SK-N-SH treated with all-trans-retinoic acid at 6 μM for 48 hours (cell line): ENCODE results near the gene ZSCAN10.

ENCODE experiments used
- ATAC-seq: fragments of 200-7000 bp; cut with Tn5 transposase; 3 replicates; pipeline ENCODE4 v1.9.1; 2020; ENCODE audit warnings: mild to moderate bottlenecking, moderate library complexity
- BACH2 ChIP-seq: fragments of 250-450 bp; sonication (Bioruptor Pico); IDR thresholded peaks from 2 replicates; pipeline ENCODE4 v1.9.0; 2021; ENCODE audit warnings: mild to moderate bottlenecking, borderline replicate concordance
- CREB5 ChIP-seq: fragments of 250-450 bp; sonication (Bioruptor Pico); IDR thresholded peaks from 2 replicates; pipeline ENCODE4 v1.5.1; 2020; ENCODE audit warnings: low read depth, mild to moderate bottlenecking, moderate library complexity
- CSDC2 ChIP-seq: fragments of 250-450 bp; sonication (Bioruptor Pico); IDR thresholded peaks from 2 replicates; pipeline ENCODE4 v1.5.0; 2020; ENCODE audit warnings: mild to moderate bottlenecking, moderate library complexity
- ESRRG ChIP-seq: fragments of 250-450 bp; sonication (Bioruptor Pico); IDR thresholded peaks from 2 replicates; pipeline ENCODE4 v1.6.1; 2021; ENCODE audit warnings: mild to moderate bottlenecking
- GLIS3 ChIP-seq: fragments of 250-450 bp; sonication (Bioruptor Pico); IDR thresholded peaks from 2 replicates; pipeline ENCODE4 v1.5.0; 2020; ENCODE audit warnings: mild to moderate bottlenecking, moderate library complexity
- ISL1 ChIP-seq: fragments of 250-450 bp; sonication (Bioruptor Pico); IDR thresholded peaks from 2 replicates; pipeline ENCODE4 v2.1.2; 2022; ENCODE audit warnings: mild to moderate bottlenecking, moderate library complexity
- OSR1 ChIP-seq: fragments of 250-450 bp; sonication (Bioruptor Pico); IDR thresholded peaks from 2 replicates; pipeline ENCODE4 v1.8.0; 2022; ENCODE audit warnings: moderate library complexity, mild to moderate bottlenecking, inconsistent platforms
- PATZ1 ChIP-seq: fragments of 250-450 bp; sonication (Bioruptor Pico); IDR thresholded peaks from 2 replicates; pipeline ENCODE4 v1.8.0; 2020; ENCODE audit warnings: mild to moderate bottlenecking, moderate library complexity, borderline replicate concordance
- POU6F1 ChIP-seq: fragments of 250-450 bp; sonication (Bioruptor Pico); IDR thresholded peaks from 2 replicates; pipeline ENCODE4 v1.8.0; 2021; ENCODE audit warnings: low read depth, mild to moderate bottlenecking, moderate library complexity, borderline replicate concordance
- RARB ChIP-seq: fragments of 250-450 bp; sonication (Bioruptor Pico); IDR thresholded peaks from 2 replicates; pipeline ENCODE4 v1.8.0; 2021; ENCODE audit warnings: mild to moderate bottlenecking, moderate library complexity
- SNAI2 ChIP-seq: fragments of 250-450 bp; sonication (Bioruptor Pico); IDR thresholded peaks from 2 replicates; pipeline ENCODE4 v1.5.0; 2020; ENCODE audit warnings: mild to moderate bottlenecking, moderate library complexity
- TCF4 ChIP-seq: fragments of 250-450 bp; sonication (Bioruptor Pico); IDR thresholded peaks from 2 replicates; pipeline ENCODE4 v1.8.0; 2021; ENCODE audit warnings: mild to moderate bottlenecking, moderate library complexity, borderline replicate concordance
- TOX ChIP-seq: fragments of 250-450 bp; sonication (Bioruptor Pico); IDR thresholded peaks from 2 replicates; pipeline ENCODE4 v1.8.0; 2021; ENCODE audit warnings: mild to moderate bottlenecking, moderate library complexity, borderline replicate concordance
- TSHZ2 ChIP-seq: fragments of 250-450 bp; sonication (Bioruptor Pico); IDR thresholded peaks from 2 replicates; pipeline ENCODE4 v1.5.0; 2020; ENCODE audit warnings: mild to moderate bottlenecking, moderate library complexity
- ZC3H10 ChIP-seq: fragments of 250-450 bp; sonication (Bioruptor Pico); IDR thresholded peaks from 2 replicates; pipeline ENCODE4 v1.5.1; 2021; ENCODE audit warnings: mild to moderate bottlenecking, moderate library complexity
- ZFP3 ChIP-seq: fragments of 250-450 bp; sonication (Bioruptor Pico); IDR thresholded peaks from 2 replicates; pipeline ENCODE4 v1.5.0; 2020; ENCODE audit warnings: mild to moderate bottlenecking, moderate library complexity
- ZFP30 ChIP-seq: fragments of 450-650 bp; formaldehyde crosslinking; IDR thresholded peaks from 2 replicates; pipeline ENCODE4 v1.5.0; 2022; ENCODE audit warnings: mild to moderate bottlenecking, moderate library complexity
- ZNF565 ChIP-seq: fragments of 450-650 bp; formaldehyde crosslinking; conservative IDR thresholded peaks from 2 replicates; pipeline ENCODE4 v1.5.0; 2020; ENCODE audit warnings: low read depth, mild to moderate bottlenecking, moderate library complexity
- ZNF70 ChIP-seq: fragments of 450-650 bp; formaldehyde crosslinking; IDR thresholded peaks from 2 replicates; pipeline ENCODE4 v1.5.0; 2020; ENCODE audit warnings: mild to moderate bottlenecking, moderate library complexity

The ZSCAN10 gene

GRCh38 chr16:3122926-3123570 lies 24.0 kb upstream of the ZSCAN10 start:
- TF ChIP-seq POU6F1 (no peak), TSHZ2 (no peak), BACH2 (CRISPR knock-in tag) (no peak), PATZ1 (CRISPR knock-in tag) (no peak), CREB5 (CRISPR knock-in tag) (no peak), ZNF70 (CRISPR knock-in tag) (no peak), GLIS3 (CRISPR knock-in tag) (no peak), ISL1 (no peak), OSR1 (CRISPR knock-in tag) (no peak), TCF4 (no peak), SNAI2 (CRISPR knock-in tag) (no peak), ESRRG (CRISPR knock-in tag) (no peak), CSDC2 (CRISPR knock-in tag) (no peak), ZFP3 (no peak)

GRCh38 chr16:3121851-3122467 lies 22.9 kb upstream of the ZSCAN10 start:
- TF ChIP-seq ISL1 (no peak), ZFP30 (CRISPR knock-in tag) (no peak), OSR1 (CRISPR knock-in tag) (no peak), POU6F1 (no peak), TCF4 (no peak), ZC3H10 (no peak), RARB (CRISPR knock-in tag) (no peak), CREB5 (CRISPR knock-in tag) (no peak)
- ATAC-seq: no peak

More at GRCh38 chr16:3122926-3123570, 24.0 kb upstream of the ZSCAN10 start:
- ATAC-seq: no peak

DNA sequence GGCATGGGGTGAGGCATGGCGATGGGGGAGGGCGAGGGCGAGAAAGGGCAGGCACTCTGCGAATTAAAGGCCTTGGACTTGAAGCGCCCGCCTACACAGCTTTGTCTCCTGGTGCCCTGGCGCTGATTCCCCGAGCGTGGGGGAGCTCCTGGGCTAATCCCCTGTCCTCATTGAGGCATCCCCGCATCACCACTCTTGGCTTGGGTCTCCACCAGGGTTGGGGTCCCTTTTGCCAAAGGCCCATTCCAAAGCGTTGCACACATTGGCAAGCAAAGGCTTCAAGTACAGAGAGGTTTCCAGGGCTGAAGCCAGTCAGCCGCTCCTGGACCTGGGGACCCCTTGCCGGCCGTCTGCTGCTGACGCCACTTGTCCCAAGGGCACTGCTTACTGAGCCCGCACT lies 21.3 kb upstream of the ZSCAN10 start:
- no peak for TF ChIP-seq ZFP3
- TF ChIP-seq TOX (CRISPR knock-in tag): no peak
- TF ChIP-seq ZC3H10: no peak
- TF ChIP-seq ZNF565 (CRISPR knock-in tag): no peak
- TF ChIP-seq RARB (CRISPR knock-in tag): no peak
- TF ChIP-seq OSR1 (CRISPR knock-in tag): no peak
- no peak for ATAC-seq
